CD4-positive, alpha-beta T cell treated with Interleukin-6 at 100 ng/mL for 8 hours (primary cell): Measurements from ENCODE around the gene RPS29.
A peak's percentile ranks its signal among the peaks of the same experiment; 100 is the strongest.
"Not testable (repeated sequence)": the region's sequence is repeated elsewhere in the genome, so short reads cannot be mapped to it uniquely, and the experiment has no call there.

Experiments
- DNase-seq: peaks from one replicate; pipeline ENCODE4 v3.0.0-alpha.2; 2020; ENCODE audit warnings: mixed read lengths, low spot score

The RPS29 gene

DNA sequence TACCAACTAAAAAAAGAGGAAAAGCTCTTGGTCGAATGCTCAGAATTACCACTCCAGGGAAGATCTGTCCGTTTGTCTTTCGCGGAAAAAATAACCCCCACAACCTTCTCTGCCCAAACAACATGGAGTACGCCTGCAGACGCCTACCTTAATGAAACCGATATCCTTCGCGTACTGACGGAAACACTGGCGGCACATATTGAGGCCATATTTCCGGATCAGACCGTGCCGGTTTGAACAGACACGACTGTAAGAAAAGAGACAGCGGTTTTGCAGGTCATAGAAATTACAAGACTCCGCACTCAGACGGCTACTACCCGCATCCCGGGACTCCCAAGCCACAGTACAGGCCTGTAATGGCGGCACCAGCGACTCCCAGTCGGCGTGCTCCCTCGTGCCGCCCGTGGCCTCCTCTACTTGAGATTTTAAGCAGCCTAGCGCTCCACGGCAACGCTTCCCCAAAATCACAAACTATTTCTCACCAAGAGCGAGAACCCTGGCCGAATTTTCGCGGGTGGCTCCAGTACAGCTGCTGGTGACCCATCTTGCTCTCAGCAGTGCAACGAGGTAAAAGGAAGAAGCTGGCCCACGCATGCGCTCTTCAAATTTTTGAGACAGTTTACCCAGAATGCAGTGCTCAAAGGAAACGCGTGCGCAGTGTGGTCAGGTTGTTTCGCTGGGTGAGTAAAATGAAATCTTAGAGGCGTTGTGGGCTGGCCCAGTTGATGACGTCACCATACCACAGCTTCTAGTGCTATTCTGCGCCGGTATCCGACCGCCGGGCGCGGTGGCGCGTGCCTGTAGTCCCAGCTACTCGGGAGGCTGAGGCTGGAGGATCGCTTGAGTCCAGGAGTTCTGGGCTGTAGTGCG lies at the start of gene RPS29:
TSS of gene RPS29 (minus strand) at position 578 of the 870 bp plus-strand sequence. CDS start at position 544, 34 bp downstream.
- DNase-seq = peak; percentile 99

DNA sequence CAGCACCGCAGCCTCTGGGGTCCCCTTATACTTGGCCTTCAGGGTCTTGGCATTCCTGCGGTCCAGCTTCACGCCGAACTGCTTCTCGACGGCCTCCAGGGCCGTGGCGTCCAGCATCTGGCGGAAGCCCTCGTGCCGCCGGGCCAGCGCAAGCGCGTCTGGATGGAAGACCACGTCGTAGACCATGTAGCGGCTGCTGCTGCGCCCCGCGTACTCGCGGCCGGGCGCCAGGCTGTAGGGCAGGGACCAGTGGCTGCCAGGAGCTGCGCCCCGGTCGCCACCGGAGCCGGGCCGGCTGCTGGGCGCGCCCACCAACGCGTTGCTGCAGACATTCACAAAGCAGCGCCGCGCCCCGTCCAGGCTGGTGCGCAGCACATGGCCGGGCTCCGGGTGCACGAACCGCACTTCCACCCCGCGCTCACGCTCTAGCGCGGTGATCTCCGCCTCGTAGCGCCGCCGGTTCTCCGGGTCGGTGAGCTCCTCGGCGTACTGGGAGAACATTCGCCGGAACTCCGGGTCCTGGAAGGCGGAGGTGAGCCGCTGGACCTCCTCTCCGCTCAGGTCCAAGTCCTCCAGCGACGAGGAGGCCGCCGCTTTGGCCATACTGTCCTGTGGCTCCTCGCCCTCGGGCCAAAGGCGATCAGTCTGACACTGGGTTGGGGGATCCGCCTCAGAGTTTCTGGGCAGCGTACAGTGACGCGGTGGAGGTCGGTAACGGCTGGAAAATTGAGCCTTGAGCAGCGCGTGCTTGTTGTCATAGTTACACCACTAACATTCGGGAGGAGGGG lies 48.6 kb upstream of the RPS29 start, which contains the start of gene DNAAF2:
TSS of gene DNAAF2 (minus strand) at position 698 of the 788 bp plus-strand sequence. CDS start at position 603, 95 bp downstream.
- peak; percentile 45 for DNase-seq

DNA sequence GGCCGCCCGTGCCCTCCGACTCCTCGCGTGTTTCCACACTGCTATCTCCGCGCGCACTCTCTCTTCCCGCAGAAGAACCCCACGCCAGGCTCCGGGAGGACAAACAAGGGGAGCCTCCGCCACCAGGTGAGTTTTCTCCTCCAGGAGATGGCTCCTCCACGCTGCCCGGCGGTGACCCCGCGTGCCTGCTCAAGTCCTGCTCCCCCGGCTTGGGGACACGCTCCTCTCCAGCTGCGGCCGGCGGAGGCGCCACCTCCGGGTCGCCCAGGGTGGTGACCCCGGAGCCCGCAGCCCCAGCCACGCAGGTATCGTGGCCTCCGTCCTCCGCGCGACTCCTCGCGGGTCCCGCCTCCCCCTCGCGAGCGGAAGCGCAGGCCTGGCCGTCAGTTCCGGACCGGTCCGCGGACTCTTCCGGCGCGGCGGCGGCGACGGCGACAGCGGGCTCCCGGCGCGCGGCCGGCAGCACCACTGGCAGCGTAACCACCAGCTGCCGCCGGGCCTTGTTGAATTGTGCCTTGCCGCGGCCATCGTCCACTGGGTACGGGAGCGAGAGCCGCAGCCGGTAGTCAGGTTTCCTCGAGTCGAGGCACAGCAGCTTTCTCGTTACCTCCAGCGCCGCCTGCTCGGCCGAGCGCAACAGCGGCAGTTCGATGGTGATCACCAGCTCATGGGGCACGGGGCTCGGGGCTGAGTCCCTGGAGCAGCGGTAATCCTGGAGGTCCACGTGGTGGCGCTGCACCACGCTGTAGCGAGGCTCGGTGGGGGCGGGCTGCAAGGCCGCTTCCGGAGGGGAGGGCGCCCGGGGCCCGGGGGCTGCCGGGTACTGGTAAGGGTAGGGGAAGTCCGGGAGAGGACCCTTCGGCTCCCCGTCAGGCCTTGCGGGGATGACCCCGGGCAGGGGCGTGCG lies 47.7 kb upstream of the RPS29 start:
- peak; percentile 95 for DNase-seq

DNA sequence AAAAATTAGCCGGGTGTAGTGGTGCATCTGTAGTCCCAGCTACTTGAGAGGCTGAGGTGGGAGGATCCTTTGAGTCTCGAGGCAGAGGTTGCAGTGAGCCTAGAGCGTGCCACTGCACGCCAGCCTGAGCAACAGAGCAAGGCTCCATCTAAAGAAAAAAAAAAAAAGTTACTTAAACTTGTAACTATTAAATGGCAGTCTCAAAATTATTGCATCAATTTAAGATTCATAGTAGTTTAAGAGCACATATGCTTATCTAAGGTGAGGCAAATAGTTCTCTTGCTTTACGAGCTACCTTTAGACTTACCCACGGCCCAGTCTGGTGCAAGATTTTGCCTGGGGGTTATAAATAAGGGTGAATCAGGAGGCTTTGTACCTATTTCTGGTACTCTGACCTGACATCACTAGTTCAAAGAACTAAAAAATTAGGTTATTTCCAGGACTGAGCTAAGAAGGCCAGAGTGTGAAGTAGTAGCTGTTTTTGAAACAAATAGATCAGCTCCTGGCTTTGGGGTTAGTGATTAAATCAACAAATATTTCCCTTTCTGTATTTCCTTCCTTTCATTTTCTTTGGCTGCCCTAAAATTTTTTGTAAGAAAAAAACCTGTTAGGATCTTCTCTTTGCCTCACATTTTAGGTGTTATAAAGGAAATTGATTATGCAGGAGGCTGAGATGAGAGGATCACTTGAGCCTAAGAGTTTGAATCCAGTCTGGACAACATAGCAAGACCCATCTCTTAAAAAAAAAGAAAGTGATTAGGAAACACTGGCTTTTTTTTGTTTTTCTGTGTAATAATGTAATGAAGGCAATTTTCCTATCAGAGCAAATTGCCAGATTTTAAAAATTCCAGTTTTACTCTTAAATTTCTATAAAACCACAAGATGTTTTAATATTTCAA lies 38.0 kb upstream of the RPS29 start:
- peak; percentile 15 for DNase-seq

DNA sequence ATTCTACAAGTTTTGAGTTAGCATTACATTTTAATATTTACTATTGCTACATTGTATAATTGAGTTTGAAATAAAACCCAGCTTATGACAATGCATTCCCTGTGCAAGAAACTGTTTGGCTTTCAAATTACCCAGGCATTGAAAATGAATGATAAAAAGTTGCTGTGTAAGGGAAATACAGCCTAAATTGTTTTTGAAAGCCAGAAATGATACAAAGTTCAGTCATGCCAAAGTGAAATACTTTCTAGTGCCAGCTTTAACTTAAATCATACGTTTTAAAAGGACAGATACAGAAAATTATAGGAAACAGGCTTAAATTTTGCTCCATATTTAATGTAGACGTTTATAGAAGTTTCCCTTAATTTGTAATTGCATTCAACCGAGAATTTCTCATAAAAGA lies 37.2 kb upstream of the RPS29 start:
- no peak for DNase-seq

DNA sequence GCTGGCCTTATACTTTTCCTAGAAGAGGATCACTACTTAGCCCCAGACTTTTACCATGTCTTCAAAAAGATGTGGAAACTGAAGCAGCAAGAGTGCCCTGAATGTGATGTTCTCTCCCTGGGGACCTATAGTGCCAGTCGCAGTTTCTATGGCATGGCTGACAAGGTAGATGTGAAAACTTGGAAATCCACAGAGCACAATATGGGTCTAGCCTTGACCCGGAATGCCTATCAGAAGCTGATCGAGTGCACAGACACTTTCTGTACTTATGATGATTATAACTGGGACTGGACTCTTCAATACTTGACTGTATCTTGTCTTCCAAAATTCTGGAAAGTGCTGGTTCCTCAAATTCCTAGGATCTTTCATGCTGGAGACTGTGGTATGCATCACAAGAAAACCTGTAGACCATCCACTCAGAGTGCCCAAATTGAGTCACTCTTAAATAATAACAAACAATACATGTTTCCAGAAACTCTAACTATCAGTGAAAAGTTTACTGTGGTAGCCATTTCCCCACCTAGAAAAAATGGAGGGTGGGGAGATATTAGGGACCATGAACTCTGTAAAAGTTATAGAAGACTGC lies 35.9 kb upstream of the RPS29 start:
- no peak for DNase-seq

DNA sequence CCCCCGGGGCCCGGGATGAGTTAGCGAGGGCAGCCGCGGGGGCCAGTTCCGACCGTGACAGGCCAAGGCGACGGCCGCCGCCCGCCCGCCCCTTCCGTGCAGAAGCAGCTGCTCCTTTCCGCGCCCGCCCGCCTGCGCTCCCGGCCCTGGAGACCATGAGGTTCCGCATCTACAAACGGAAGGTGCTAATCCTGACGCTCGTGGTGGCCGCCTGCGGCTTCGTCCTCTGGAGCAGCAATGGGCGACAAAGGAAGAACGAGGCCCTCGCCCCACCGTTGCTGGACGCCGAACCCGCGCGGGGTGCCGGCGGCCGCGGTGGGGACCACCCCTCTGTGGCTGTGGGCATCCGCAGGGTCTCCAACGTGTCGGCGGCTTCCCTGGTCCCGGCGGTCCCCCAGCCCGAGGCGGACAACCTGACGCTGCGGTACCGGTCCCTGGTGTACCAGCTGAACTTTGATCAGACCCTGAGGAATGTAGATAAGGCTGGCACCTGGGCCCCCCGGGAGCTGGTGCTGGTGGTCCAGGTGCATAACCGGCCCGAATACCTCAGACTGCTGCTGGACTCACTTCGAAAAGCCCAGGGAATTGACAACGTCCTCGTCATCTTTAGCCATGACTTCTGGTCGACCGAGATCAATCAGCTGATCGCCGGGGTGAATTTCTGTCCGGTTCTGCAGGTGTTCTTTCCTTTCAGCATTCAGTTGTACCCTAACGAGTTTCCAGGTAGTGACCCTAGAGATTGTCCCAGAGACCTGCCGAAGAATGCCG lies 35.1 kb upstream of the RPS29 start:
- no peak for DNase-seq

DNA sequence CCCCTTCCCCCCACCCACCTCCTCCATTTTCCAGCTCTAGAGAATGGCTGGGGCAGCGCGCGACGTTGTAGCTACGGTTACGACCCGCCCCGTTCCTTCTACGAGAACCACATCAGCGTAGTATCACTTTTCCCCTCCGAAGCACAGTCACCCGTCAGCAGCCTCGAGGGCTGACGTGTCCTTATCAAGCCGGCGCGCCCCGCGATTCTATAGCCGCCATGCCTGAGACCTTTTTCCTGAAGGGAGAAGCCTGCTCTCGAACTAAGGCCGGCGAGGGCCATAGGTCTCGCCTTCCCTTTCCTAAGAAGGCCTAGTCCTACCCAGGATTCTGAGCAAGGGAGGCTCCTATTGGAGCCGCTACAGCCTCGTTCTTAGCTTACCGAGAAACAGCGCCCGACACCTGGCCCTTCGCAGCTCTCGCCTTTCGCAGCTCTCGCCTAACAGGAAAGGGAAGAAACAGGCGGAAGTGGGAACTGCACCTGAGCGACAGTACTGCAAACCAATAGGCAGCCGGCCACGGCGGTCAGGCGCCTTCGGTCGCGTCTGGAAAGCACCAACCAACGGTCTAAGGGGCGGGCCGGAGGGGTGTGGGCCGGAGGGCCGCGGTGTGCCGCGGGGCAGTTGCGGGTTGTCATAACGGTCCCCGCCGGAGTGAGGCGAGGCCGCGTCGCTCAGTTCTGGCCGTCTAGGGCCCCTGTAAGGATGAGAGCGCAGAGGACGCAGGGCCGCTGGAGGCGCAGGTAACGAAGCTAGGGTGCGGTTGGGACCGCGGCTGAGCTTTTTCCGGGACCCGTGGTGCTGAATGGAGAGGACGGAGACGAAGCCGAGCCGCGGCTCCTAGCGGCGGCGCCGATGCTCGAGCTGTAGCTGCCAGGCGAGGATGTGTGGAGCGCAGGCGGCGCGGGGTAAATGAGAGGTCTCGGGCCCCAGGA lies 34.3 kb upstream of the RPS29 start, which contains the start of the genes MGAT2 and RPL36AL:
TSS of gene MGAT2 (plus strand) at position 618 of the 932 bp plus-strand sequence. CDS start 470 bp downstream, outside the sequence.
TSS of gene RPL36AL (minus strand) at position 445 of the 932 bp plus-strand sequence. CDS start 1,522 bp downstream, outside the sequence.
- peak; percentile 95 for DNase-seq

DNA sequence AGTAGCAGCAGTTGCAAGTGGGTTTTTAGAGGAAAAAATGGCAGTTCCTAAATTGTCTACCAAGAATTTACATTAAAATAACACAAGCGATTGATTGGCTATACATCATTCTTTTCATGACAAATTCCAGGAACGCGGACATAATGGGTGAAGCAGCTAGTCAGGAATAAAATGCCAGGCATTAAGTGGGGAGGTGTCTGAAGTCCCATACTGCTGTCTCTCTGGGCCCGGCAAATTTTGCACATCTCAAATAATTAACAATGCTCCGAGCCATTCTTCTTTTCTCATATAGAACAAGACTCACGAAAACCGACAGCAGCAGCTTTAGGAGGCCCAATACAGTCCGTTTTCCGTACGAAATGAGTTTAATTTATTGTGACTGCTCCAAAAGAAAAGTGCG lies 33.5 kb upstream of the RPS29 start:
- no peak for DNase-seq

DNA sequence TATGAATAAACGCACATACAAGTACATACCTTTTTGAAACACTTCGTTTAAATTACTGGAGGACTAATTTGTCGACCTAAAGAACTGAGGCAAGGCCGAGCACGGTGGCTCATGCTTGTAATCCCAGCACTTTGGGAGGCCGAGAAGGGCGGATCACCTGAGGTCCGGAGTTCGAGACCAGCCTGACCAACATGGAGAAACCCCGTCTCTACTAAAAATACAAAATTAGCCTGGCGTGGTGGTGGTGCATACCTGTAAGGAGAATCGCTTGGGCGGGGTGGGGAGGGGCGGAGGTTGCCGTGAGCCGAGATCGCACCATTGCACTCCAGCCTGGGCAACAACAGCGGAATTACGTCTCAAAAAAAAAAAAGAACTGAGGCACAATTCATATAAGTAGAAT lies 33.1 kb upstream of the RPS29 start:
- not testable (repeated sequence) for DNase-seq

DNA sequence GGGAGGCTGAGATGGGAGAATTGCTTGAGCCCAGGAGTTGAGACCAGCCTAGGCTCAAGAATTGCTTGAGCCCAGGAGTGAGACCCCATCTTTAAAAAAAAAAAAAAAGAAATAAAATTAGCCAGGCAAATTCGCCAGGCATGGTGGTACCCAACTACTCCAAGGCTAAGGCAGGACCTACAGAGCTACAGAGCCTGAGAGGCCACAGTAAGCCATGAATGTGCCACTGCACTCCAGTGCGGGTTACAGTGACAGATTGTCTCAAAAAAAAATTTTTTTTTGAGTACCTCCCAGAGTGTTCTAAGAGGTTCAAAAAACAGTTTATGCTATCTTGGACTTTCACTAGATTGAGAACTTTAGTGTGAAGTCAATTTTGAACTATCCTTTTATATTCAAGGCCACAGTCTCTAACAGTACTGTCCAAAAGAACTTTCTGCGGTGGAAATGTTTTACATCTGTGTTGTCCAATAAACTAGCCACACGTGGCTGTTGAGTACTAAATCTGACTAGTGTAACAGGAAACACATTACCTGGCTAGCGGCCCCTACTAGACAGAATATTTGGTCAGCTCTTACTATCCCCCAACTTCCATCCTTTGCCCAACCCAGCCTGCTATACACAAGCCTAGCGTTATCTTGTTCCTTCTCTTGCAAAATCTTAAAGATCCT lies 31.8 kb upstream of the RPS29 start:
- DNase-seq = no peak

DNA sequence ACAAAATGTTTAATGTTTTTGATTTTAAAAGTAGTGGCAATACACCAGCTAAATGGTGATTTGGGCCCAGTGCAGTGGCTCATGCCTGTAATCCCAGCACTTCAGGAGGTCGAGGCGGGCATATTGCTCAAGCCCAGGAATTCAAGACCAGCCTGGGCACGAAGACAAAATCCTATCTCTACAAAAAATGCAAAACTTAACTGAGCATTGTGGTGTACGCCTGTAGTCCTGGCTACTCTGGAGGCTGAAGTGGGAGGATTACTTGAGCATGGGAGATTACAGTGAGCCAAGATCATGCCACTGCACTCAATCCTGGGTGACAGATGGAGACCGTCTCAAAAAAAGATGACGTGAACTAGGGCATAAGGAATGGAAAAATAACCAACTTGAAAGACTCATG lies 29.6 kb upstream of the RPS29 start:
- no peak for DNase-seq

DNA sequence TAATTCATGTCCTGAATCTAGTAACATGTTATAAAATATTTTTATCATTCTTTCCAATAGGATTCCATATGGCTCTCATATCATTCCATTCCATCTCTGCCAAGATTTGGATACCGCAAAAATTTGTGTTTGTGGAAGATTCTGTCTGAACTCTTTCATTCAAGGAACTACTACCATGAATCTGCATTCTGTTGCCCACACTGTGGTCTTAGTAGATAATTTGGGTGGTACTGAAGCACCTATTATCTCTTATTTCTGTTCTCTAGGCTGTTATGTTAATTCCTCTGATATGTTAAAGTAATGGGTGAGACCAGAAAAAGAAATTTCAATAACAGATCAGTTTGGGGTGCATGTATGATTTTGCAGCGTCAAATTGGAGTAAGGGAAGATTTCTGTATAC lies 28.0 kb upstream of the RPS29 start:
- no peak for DNase-seq

DNA sequence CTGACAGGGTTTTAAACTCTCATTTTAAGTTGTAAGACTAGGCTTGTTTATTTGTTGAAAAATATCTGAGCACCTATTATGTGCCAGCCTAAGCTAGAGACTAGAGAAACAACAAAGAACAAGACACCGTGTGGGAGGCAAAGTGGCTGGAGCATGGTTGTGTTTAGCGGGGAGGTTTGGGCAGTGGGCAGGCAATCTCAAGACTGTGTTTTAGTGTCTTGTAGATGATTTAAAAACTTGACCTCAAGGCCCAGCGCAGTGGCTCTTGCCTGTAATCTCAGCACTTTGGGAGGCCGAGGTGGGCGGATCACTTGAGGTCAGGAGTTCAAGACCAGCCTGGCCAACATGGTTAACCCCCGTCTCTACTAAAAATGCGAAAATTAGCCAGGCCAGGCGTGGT lies 26.5 kb upstream of the RPS29 start:
- no peak for DNase-seq

DNA sequence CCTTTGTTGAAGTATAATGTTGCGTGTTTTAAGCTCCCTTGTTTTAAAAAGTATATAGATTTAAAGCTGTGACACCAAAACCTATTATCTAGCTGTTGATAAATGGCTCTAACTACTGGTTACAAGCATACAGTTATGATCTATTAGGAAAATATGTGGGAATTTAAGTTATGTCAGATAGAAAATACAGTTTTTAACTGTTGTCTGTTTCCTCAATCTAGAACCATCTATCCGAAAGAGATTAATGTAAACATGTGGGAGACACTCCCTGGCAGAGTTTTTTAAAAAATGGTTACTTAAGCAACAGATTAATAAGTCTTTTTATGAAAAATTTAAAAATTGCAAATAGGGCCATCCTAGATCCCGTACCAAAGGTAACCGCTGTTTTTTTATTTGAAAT lies 26.1 kb upstream of the RPS29 start:
- no peak for DNase-seq

DNA sequence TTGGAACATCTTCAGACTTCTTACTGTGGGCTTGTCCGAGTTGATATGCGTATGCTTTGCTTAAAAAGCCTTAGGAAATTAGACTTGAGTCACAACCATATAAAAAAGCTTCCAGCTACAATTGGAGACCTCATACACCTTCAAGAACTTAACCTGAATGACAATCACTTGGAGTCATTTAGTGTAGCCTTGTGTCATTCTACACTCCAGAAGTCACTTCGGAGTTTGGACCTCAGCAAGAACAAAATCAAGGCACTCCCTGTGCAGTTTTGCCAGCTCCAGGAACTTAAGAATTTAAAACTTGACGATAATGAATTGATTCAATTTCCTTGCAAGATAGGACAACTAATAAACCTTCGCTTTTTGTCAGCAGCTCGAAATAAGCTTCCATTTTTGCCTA lies 21.4 kb upstream of the RPS29 start:
- no peak for DNase-seq

DNA sequence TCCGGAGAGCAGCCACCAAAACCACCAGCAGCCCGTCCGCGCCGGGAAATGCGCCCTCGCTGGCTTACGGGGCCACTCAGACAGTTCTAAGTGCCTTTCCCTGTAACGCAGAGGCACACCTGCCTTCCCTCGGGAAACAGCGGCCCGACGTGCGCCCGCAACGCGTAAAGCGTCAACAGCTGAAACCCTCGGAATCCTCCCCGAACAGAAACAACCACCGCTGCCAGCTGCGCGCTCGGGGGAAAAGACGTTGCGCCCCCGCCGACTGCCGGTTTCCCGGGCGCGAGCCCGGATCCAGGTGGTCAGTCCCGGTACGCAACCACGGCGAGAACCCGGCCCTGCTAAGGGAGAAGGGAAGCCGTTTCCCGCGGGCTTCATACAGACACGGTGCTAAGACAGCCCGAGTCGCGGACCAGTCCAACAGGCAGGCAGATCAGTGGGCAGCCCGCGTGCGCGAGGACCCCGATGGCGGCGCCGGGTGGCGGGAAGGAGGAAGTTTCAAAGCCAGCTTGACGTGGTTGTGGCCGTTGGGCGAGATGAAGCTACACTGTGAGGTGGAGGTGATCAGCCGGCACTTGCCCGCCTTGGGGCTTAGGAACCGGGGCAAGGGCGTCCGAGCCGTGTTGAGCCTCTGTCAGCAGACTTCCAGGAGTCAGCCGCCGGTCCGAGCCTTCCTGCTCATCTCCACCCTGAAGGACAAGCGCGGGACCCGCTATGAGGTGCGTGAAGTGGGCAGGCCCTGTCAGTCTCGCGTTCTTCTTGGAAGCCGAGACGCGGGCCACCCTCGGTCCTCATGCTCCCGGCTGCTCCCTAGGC lies 12.5 kb upstream of the RPS29 start, which contains the start of gene LRR1:
TSS of gene LRR1 (plus strand) at position 456 of the 816 bp plus-strand sequence. CDS start at position 537, 81 bp downstream.
- DNase-seq = peak; percentile 80
